Stomach (tissue), 4 donors: ENCODE data around the gene SHBG.

Experiments used
- CTCF ChIP-seq, 7 experiments: fragments of 450-650 bp in 4 of 7; fragments of 200-600 bp in 3 of 7; sonication (generic) in 3 of 7; IDR thresholded peaks; one replicate each; pipeline ENCODE4 v1.5.1; 2016 to 2019; ENCODE audit warnings: antibody characterized with exemption in 7 of 7, control low read depth in 2 of 7, mild to moderate bottlenecking in 1 of 7
- EP300 ChIP-seq: sonication (generic); formaldehyde crosslinking; IDR thresholded peaks from one replicate; pipeline ENCODE4 v1.6.1; 2017; ENCODE audit warnings: antibody characterized with exemption
- POLR2A ChIP-seq, 4 donors: fragments of 450-650 bp; IDR thresholded peaks; one replicate each; pipeline ENCODE4 v1.6.1; 2016; ENCODE audit warnings: antibody characterized with exemption in 4 of 4, control low read depth in 2 of 4, mild to moderate bottlenecking in 1 of 4, moderate library complexity in 1 of 4
- POLR2AphosphoS5 ChIP-seq, 3 donors: sonication (generic); formaldehyde crosslinking; IDR thresholded peaks; one replicate each; pipeline ENCODE4 v1.6.1; 2016; ENCODE audit warnings: antibody characterized with exemption in 3 of 3

DNA sequence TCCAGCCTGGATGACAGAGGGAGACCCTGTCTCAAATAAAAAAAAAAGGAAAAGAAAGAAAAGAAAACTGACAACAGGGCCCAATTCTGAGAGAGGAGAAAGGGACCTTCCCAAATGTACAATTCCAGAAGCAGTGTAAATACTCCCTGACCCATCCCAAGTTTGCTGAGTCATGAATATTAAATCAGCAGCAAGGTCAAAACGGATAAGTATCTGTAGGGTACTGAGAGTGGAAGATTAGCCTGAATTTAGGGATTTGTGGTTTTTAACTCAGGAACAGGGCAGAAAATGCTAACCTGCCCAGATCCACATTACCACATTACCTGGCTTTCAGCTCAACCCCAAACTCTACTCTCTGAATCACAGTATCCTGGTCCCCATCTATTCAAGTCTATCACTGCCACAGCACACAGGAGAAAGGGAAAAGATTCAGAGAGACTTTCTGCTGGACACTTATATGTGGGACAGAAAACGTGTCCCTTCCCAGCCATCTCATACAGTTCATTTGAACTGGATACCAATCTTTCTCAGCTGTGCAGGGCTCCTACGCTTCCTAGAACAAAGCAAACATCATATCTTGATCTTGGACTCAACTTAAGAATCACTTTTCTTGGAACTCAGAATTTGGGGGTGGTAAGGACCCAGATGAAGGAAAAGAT is 18.2 kb upstream of the SHBG start:
- TF ChIP-seq POLR2AphosphoS5 (IDR thresholded peaks at IDR 0.05) (no peak), CTCF (IDR thresholded peaks at IDR 0.05) (no peak), POLR2A (IDR thresholded peaks at IDR 0.05) (no peak), EP300 (no peak)
